Astrocyte (in vitro differentiated cells and primary cell): Measurements from ENCODE around the gene INPP5K. TPM values are rescaled to one million over a fixed set of nuclear protein-coding genes. Genes with fewer than 3 reads are reported as not detected.
A peak's percentile ranks its signal among the peaks of the same experiment; 100 is the strongest.

Experiments
- DNase-seq: peaks from one replicate; pipeline ENCODE4 v3.0.0-alpha.2; 2010; ENCODE audit warnings: low read depth
- FAIRE-seq: peaks from 2 replicates; lab custom pipeline; 2011; peaks lifted over from hg19 to GRCh38; lab: Jason Lieb, UNC
- H2AFZ ChIP-seq: 2 replicates; pipeline ENCODE4 v1.6.0; 2012; ENCODE audit warnings: low read depth, low read length, inconsistent platforms
- H3K27ac ChIP-seq: 2 replicates; pipeline ENCODE4 v1.5.1; 2011; ENCODE audit warnings: low read depth, low read length, inconsistent platforms
- H3K27me3 ChIP-seq: 2 replicates; pipeline ENCODE4 v1.6.0; 2011; ENCODE audit warnings: low read length, inconsistent platforms; ENCODE audit not compliant: insufficient read depth
- H3K36me3 ChIP-seq: 2 replicates; pipeline ENCODE4 v1.5.1; 2011; ENCODE audit warnings: low read length, inconsistent platforms; ENCODE audit not compliant: insufficient read depth
- H3K4me1 ChIP-seq: 2 replicates; pipeline ENCODE4 v1.5.1; 2011; ENCODE audit warnings: low read length, inconsistent platforms; ENCODE audit not compliant: insufficient read depth
- H3K4me2 ChIP-seq: 2 replicates; pipeline ENCODE4 v1.6.0; 2012; ENCODE audit warnings: low read length, inconsistent platforms
- H3K4me3 ChIP-seq: 2 replicates; pipeline ENCODE4 v1.5.1; 2011; ENCODE audit warnings: low read depth, mild to moderate bottlenecking, low read length, inconsistent platforms; ENCODE audit not compliant: insufficient read depth
- H3K79me2 ChIP-seq: 2 replicates; pipeline ENCODE4 v1.6.0; 2012; ENCODE audit warnings: mild to moderate bottlenecking, low read length, inconsistent platforms; ENCODE audit not compliant: insufficient read depth
- H3K9ac ChIP-seq: 2 replicates; pipeline ENCODE4 v1.6.0; 2012; ENCODE audit warnings: mild to moderate bottlenecking, low read length, inconsistent platforms
- H3K9me3 ChIP-seq: 2 replicates; pipeline ENCODE4 v1.5.1; 2012; ENCODE audit warnings: low read depth, mild to moderate bottlenecking, low read length, inconsistent platforms; ENCODE audit not compliant: insufficient read depth
- H4K20me1 ChIP-seq: 2 replicates; pipeline ENCODE4 v1.6.0; 2012; ENCODE audit warnings: low read length, inconsistent platforms; ENCODE audit not compliant: insufficient read depth
- H3K27ac Mint-ChIP-seq: one replicate; pipeline ENCODE4 v1.8.0; 2021; ENCODE audit warnings: mild to moderate bottlenecking, mixed read lengths; ENCODE audit not compliant: unreplicated experiment
- H3K27me3 Mint-ChIP-seq: one replicate; pipeline ENCODE4 v1.8.0; 2021; ENCODE audit warnings: low read depth, mixed read lengths; ENCODE audit not compliant: unreplicated experiment
- H3K36me3 Mint-ChIP-seq: one replicate; pipeline ENCODE4 v1.8.0; 2021; ENCODE audit warnings: low read depth, mixed read lengths; ENCODE audit not compliant: unreplicated experiment
- H3K4me1 Mint-ChIP-seq: one replicate; pipeline ENCODE4 v1.8.0; 2021; ENCODE audit warnings: low read depth, mixed read lengths; ENCODE audit not compliant: unreplicated experiment
- H3K4me3 Mint-ChIP-seq: one replicate; pipeline ENCODE4 v1.8.0; 2021; ENCODE audit warnings: mild to moderate bottlenecking, moderate library complexity, mixed read lengths; ENCODE audit not compliant: unreplicated experiment
- H3K9me3 Mint-ChIP-seq: one replicate; pipeline ENCODE4 v1.8.0; 2021; ENCODE audit warnings: mild to moderate bottlenecking, mixed read lengths; ENCODE audit not compliant: unreplicated experiment
- EZH2 ChIP-seq: IDR thresholded peaks from 2 replicates; pipeline ENCODE4 v1.6.1; 2012; ENCODE audit warnings: mild to moderate bottlenecking, low read length, inconsistent platforms; ENCODE audit not compliant: insufficient read depth
- total RNA-seq: library from RNA; stranded (reverse); gene quantifications from 2 replicates; pipeline ENCODE4 v1.2.1, GENCODE V29; 2021
- TF ChIP-seq, protein P1 (sequence below): IDR thresholded peaks from 2 replicates; pipeline ENCODE4 v1.5.1; 2011; ENCODE audit warnings: low read depth, mild to moderate bottlenecking, inconsistent platforms, low read length, moderate library complexity; ENCODE audit not compliant: insufficient read depth

The INPP5K gene
- total RNA-seq, 1 donor from 2014 or later: 26.7 TPM

DNA sequence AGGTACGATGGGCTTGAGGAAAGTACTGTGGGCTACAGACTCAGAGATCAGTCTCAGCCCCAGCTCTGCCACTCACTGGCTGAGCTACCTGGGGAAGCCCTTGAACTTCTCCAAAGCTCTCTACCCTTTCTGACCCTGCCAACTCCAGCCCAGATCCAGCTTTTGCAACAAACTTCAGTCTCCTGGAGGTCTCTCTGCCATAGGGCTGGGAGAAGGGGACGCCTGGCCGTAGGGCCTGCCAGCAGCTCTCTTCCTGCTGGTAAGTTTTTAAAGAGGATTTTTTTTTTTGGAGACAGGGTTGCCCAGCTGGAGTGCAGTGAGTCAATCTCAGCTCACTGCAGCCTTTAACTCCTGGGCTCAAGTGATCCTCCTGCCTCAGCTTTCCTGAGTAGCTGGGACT is 11.5 kb downstream of the INPP5K start:
- FAIRE-seq (no peak), DNase-seq (no peak)
- no peak overlapping the region for H3K4me2 ChIP-seq
- H3K4me3 ChIP-seq: no peak overlapping the region
- H3K27ac ChIP-seq: no peak overlapping the region
- TF ChIP-seq, protein P1, sequence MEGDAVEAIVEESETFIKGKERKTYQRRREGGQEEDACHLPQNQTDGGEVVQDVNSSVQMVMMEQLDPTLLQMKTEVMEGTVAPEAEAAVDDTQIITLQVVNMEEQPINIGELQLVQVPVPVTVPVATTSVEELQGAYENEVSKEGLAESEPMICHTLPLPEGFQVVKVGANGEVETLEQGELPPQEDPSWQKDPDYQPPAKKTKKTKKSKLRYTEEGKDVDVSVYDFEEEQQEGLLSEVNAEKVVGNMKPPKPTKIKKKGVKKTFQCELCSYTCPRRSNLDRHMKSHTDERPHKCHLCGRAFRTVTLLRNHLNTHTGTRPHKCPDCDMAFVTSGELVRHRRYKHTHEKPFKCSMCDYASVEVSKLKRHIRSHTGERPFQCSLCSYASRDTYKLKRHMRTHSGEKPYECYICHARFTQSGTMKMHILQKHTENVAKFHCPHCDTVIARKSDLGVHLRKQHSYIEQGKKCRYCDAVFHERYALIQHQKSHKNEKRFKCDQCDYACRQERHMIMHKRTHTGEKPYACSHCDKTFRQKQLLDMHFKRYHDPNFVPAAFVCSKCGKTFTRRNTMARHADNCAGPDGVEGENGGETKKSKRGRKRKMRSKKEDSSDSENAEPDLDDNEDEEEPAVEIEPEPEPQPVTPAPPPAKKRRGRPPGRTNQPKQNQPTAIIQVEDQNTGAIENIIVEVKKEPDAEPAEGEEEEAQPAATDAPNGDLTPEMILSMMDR: no peak
- no peak for TF ChIP-seq EZH2
- H3K79me2 ChIP-seq: no peaks in the 10 kb centered on the region
- no peak overlapping the region for H3K4me3 Mint-ChIP-seq
- peaks cover 2% of the 10 kb centered on the region for H4K20me1 ChIP-seq
- no peak overlapping the region for H2AFZ ChIP-seq
- no peaks in the 10 kb centered on the region for H3K9me3 ChIP-seq
- no peak overlapping the region for H3K27ac Mint-ChIP-seq
- H3K36me3 ChIP-seq: peaks cover 3% of the 10 kb centered on the region
- H3K27me3 Mint-ChIP-seq: peaks cover 5% of the 10 kb centered on the region
- H3K4me1 ChIP-seq: no peaks in the 10 kb centered on the region
- no peaks in the 10 kb centered on the region for H3K27me3 ChIP-seq
- H3K4me1 Mint-ChIP-seq: peaks cover 3% of the 10 kb centered on the region
- H3K9ac ChIP-seq: no peak overlapping the region
- H3K9me3 Mint-ChIP-seq: no peaks in the 10 kb centered on the region
- peaks cover 22% of the 10 kb centered on the region for H3K36me3 Mint-ChIP-seq

- H3K27ac ChIP-seq: no peak overlapping the region
- no peak for TF ChIP-seq EZH2
- TF ChIP-seq, protein P1: no peak
- DNase-seq: no peak
These were observed 12.7 kb downstream of the INPP5K start for GRCh38 chr17:1503699-1504098.

DNA sequence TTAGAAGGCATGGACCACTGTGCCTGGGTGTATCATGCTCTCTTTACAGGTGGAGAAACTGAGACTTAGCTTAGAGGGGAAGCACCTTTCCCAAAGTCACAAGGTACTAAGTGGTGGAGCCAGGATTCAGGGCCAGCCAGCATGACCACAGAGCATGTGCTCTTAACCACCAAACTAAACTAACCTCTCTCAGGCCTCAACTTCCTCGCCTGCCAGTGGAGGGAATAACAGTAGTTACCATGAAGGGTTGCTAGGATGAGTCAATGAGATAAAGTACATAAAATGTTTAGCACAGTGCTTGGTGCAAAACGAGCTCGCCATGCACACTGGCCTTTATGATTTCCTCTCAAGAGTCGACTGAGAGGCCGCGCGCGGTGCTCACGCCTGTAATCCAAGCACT is 17.5 kb downstream of the INPP5K start:
- H3K27me3 ChIP-seq: no peaks in the 10 kb centered on the region
- Mint-ChIP-seq H3K27ac (peak overlapping the region; percentile 72), H3K4me3 (no peak overlapping the region), H3K9me3 (no peaks in the 10 kb centered on the region), H3K4me1 (peaks cover 7% of the 10 kb centered on the region), H3K27me3 (no peaks in the 10 kb centered on the region), H3K36me3 (peaks cover 4% of the 10 kb centered on the region)
- no peaks in the 10 kb centered on the region for H4K20me1 ChIP-seq
- DNase-seq: peak; percentile 79
- H3K9me3 ChIP-seq: no peaks in the 10 kb centered on the region
- no peak for FAIRE-seq
- no peak overlapping the region for H3K4me2 ChIP-seq
- H3K4me1 ChIP-seq: no peaks in the 10 kb centered on the region
- H3K36me3 ChIP-seq: no peaks in the 10 kb centered on the region
- H3K79me2 ChIP-seq: no peaks in the 10 kb centered on the region
- no peak overlapping the region for H3K27ac ChIP-seq
- H2AFZ ChIP-seq: no peak overlapping the region
- TF ChIP-seq, protein P1: no peak
- TF ChIP-seq EZH2: no peak
- no peak overlapping the region for H3K9ac ChIP-seq
- no peak overlapping the region for H3K4me3 ChIP-seq

More at GRCh38 chr17:1503699-1504098, 12.7 kb downstream of the INPP5K start:
- no peaks in the 10 kb centered on the region for H3K4me1 ChIP-seq
- no peak for FAIRE-seq
- no peak overlapping the region for H3K4me2 ChIP-seq
- no peak overlapping the region for H3K4me3 Mint-ChIP-seq
- H3K27me3 ChIP-seq: no peaks in the 10 kb centered on the region
- peaks cover 6% of the 10 kb centered on the region for H3K4me1 Mint-ChIP-seq
- H3K27me3 Mint-ChIP-seq: peaks cover 5% of the 10 kb centered on the region
- no peak overlapping the region for H3K4me3 ChIP-seq
- H3K36me3 ChIP-seq: peaks cover 3% of the 10 kb centered on the region
- peaks cover 2% of the 10 kb centered on the region for H4K20me1 ChIP-seq
- no peak overlapping the region for H2AFZ ChIP-seq
- H3K9ac ChIP-seq: no peak overlapping the region
- H3K9me3 ChIP-seq: no peaks in the 10 kb centered on the region
- H3K9me3 Mint-ChIP-seq: no peaks in the 10 kb centered on the region
- H3K36me3 Mint-ChIP-seq: peaks cover 16% of the 10 kb centered on the region
- H3K79me2 ChIP-seq: no peaks in the 10 kb centered on the region
- no peak overlapping the region for H3K27ac Mint-ChIP-seq
